Tibial nerve (tissue), 4 donors: ENCODE data around the gene LST1.

Source experiments
- CTCF ChIP-seq, 5 experiments: fragments of 200-600 bp in 3 of 5; fragments of 450-650 bp in 2 of 5; sonication (generic) in 3 of 5; IDR thresholded peaks; one replicate each; pipeline ENCODE4 v1.5.1; 2016 to 2019; ENCODE audit warnings: antibody characterized with exemption in 5 of 5, mild to moderate bottlenecking in 3 of 5, moderate library complexity in 2 of 5
- EP300 ChIP-seq, 2 donors: sonication (generic); formaldehyde crosslinking; IDR thresholded peaks; one replicate each; pipeline ENCODE4 v1.6.1; 2017; ENCODE audit warnings: antibody characterized with exemption in 2 of 2, mild to moderate bottlenecking in 1 of 2

GRCh38 chr6:31559606-31559957 is 26.5 kb upstream of the LST1 start:
- TF ChIP-seq EP300 (IDR thresholded peaks at IDR 0.05) = no peak
- no peak for TF ChIP-seq CTCF (IDR thresholded peaks at IDR 0.05)
